Measurements from ENCODE around the gene UBE2J1.

UBE2J1 gene

GRCh38 chr6:89287351-89288028 lies 65.0 kb downstream of the UBE2J1 start:
- no peak for DNase-seq (ENCODE audit: low read depth)

DNA sequence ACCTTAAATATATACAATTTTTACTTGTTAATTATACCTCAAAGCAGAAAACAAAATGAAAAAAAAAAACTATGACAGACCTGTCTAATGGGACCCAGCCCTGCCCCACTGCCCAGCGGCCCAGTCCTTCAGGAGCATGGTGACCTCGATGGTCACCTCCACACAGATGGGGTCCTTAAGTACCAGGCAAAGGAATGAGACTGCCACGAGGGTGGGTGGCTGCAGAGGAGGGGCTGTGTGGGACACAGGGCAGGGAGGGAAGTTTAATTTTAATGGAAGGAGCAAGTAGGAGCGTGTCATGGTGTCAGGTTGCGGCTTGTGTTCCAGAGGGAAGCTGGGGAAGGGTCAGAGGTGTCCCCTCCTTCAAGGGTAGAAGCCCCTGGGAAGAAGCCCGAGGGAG lies 66.0 kb downstream of the UBE2J1 start:
- no peak for DNase-seq (ENCODE audit: low read depth)

DNA sequence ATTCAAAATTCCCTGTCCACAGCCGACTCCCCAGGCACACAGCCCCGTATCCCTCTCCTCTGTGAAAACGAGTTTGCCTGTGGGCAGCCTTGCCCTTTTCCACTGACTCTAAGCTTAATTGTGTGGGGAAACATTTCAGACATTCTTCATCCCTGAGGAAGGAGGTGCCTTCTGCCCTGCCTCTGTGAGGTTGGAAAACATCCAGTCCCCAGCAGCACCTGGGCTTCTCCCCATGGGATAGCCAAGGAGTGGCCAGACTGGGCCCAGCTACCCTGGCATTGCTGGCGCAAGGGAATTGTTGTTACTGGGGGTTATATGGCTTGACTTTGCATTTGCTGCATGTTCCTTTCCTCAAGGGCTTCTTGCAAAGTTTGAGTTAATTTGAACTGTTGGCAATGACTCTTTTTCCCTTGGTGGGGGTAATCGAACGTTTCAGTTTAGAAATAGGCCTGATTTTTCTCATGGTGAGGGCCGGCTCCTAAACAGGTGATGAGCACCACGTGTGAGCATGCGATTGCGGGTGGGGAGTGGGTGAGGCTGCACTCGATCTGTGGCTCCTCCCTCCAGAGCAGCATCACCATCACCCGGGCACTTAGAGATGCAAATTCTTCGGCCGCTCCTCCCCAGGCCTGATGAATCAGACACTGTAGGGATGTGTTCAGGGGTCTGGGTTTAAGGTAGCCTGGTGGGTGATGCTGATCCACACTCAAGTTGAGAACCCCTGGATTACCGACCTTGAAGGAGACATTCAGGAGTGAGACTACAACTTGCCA lies 67.4 kb downstream of the UBE2J1 start:
- no peak for DNase-seq (ENCODE audit: low read depth)

- no peak for DNase-seq (ENCODE audit: low read depth)
Measured at GRCh38 chr6:89284081-89284480, 68.4 kb downstream of the UBE2J1 start.

DNA sequence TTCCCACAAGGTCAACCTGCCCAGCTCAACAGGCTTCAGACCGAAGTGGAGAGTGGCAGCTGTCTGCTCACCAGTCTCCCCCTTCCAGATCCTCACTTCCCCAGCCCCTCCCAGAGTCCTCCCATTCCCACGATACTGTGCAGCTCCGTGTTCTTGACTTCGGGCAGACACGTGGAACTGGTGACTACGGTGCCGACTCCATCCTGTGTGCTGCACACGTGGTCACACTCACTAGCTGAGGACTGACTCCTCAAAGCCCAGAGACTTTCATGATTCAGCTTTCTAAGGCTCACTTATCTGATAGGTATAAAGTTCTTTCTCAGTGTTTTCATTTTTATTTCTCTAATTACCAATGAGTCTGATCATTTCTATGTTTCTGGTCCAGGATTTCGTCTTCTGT lies 69.8 kb downstream of the UBE2J1 start:
- no peak for DNase-seq (ENCODE audit: low read depth)

DNA sequence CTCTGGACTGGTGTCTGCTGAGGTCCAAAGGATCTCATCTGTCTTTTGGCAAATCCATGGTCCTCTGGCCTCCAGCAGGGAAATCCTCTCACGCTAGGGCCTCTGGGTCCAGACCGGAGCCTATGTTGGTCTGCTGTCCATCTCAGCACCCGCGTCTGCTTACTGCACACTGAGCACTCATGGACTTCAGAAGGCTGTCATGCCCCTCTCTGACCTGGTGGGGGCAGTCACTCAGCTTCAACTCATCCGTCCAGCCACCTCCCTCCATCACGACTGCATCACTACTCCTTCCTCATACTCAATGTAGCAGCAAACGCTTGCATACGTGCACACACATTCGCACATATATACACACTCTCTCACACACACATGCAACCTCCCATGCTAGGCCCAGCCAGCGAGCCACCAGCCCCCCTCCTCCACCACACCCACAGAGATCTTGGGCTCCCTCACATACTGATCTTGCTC lies 70.7 kb downstream of the UBE2J1 start:
- DNase-seq (ENCODE audit: low read depth): no peak

DNA sequence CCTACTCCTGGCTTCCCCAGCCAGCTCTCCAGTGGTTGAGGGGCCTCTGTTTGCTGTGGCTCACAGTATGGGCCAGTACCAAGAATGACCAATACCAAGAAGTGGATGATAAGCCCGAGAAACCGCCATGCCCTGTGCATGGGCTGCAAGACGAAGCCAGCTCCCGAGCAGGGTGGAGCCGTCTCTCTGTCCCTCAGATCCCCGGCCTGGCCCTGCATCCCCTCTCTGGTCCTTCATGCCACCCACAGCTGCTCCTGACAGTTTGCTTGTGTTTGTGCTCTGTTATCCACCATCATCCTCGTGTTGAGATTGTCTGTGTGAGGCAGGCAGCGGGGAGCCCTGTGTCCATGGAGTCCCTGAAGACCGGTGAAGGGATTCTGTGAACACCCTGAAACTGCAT lies 73.6 kb downstream of the UBE2J1 start:
- no peak for DNase-seq (ENCODE audit: low read depth)

Measured in activated T-cell treated with anti-CD3 and anti-CD28 coated beads for 1 hour (primary cell).